ENCODE results near the gene MAML3. TPM values are rescaled to one million over a fixed set of nuclear protein-coding genes. Genes with fewer than 3 reads are reported as not detected.

MAML3 gene
- 1 to 10 TPM; 6.3 to 6.5 TPM for total RNA-seq
- long read RNA-seq, donor 1, partial matches to known transcripts = 0 of 8 reads
- long read RNA-seq, donor 1, other reads (novel, unspliced or antisense) = 8 of 8 reads
- long read RNA-seq, donor 2, partial matches to known transcripts = 0 of 11 reads
- long read RNA-seq, donor 2, other reads (novel, unspliced or antisense) = 11 of 11 reads

DNA sequence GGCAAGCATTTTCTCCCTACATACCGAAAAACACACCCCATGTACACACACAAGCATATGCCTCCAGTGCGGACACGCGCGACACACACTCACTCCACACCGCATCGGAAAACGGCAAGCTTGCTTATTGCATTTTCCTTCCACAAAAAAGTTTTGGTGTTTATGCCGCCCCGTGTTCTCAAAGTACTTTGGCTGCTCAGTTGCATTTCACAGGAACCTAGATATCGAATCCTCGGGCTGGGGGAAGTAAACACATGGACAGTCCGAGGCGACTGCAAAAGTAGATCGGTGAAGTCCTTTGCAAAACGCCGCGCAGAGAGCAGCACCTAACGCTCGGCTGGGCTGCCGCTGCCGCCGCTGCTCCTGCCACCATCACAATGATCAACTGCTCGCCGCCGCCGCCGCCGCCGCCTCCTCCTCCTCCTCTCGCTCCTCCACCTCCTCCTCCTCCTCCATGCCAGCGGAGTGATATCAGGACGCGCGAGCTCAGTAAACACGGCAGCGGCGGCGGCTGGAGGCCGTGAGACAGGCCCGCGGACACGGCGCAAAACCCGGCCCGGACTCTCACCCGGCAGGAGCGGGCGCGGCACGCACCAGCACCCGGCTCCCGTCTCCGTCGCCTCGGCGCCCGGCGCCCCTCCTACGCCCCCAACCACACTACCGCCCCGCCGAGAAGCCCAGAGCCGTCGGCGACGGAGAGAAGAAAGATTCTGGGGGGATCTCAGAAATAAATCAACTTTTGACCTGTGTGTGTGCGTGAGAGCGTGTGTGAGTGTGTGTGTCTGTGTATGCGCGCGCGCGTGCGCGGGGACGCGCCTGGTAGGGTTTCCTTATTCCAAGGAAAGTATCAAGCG lies at the start of gene MAML3:
Gene MAML3, minus strand, starts transcription at position 467 of the 854 bp plus-strand sequence. CDS start 857 bp downstream, outside the sequence.
- DNase-seq (ENCODE audit: low spot score) = peak; percentile 98

GRCh38 chr4:140198942-140199341 lies 45.0 kb upstream of the MAML3 start:
- no peak for DNase-seq (ENCODE audit: low spot score)
- intact Hi-C loops (cut with DNase I) = no loop called here

More for the DNA sequence above, at the start of gene MAML3:
- intact Hi-C loops (cut with DNase I) = loop anchor here (1.0 to 10.0 kb wide), 7 partner anchors 98 to 489 kb away; partner anchors contain the start of gene MGST2 (in 1 of the 2)

GRCh38 chr4:140195806-140196205 lies 41.8 kb upstream of the MAML3 start:
- no peak for DNase-seq (ENCODE audit: low spot score)
- intact Hi-C loops (cut with DNase I) = no loop called here

GRCh38 chr4:140189805-140190204 lies 35.8 kb upstream of the MAML3 start:
- no peak for DNase-seq (ENCODE audit: low spot score)
- intact Hi-C loops (cut with DNase I) = no loop called here

GRCh38 chr4:140188975-140189374 lies 35.0 kb upstream of the MAML3 start:
- intact Hi-C loops (cut with DNase I) = no loop called here
- no peak for DNase-seq (ENCODE audit: low spot score)

- intact Hi-C loops (cut with DNase I) = no loop called here
- DNase-seq (ENCODE audit: low spot score) = no peak
Observed at GRCh38 chr4:140187316-140187695, 33.3 kb upstream of the MAML3 start.

GRCh38 chr4:140186651-140187315 lies 32.8 kb upstream of the MAML3 start:
- no peak for DNase-seq (ENCODE audit: low spot score)
- intact Hi-C loops (cut with DNase I) = no loop called here

- intact Hi-C loops (cut with DNase I) = no loop called here
- DNase-seq (ENCODE audit: low spot score) = no peak
Observed at GRCh38 chr4:140186082-140186438, 32.1 kb upstream of the MAML3 start.

DNA sequence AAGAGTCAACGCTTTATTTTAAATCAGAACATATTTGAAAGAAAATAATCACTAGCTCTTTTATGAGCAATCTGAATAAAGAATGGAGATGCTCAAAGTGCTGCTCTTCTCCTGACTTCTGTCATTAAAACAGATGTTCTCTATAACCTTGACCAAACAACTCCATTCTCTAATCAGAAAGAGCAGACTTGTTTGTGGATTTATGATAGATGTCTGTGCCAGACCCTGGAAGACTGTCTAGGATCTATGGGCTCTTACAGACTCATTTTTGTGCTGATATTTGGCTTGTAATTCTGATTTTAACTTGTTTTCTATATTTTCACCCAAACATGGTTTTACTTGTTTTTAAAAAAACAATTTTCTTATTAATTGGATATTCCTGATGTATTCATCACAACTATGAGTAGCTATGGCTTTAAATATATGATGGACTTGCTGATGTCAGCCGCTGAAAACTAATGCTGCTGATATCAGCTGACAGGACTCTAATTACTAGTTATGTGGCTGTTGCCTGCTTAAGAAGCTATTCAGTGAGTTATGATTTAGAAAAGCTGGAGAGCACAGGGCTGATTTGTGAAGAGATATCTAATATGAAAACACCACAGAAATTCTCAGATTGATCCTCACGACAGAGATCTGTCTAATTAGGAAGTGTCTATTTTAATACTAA lies 31.6 kb upstream of the MAML3 start:
- intact Hi-C loops (cut with DNase I) = no loop called here
- DNase-seq (ENCODE audit: low spot score) = no peak

DNA sequence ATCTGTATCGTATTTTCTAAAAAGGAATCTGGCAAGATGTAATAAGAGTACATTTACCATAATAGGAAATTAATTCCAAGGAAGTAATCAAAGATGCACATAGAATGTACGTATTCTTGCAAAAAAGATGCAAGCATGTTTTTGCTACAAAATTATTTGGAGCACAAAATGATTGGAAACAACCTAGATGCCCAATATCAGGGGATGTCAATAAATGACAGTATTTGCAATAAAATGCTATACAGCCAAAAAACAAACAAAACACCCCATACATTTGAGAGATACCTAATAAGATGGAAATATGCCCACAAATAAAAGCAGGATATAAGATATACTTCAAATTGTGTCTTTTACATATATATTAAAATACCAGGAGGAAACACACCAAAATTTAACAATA lies 29.3 kb upstream of the MAML3 start:
- intact Hi-C loops (cut with DNase I) = no loop called here
- DNase-seq (ENCODE audit: low spot score) = no peak

- intact Hi-C loops (cut with DNase I) = no loop called here
- no peak for DNase-seq (ENCODE audit: low spot score)
Observed at GRCh38 chr4:140180577-140180976, 26.6 kb upstream of the MAML3 start.

DNA sequence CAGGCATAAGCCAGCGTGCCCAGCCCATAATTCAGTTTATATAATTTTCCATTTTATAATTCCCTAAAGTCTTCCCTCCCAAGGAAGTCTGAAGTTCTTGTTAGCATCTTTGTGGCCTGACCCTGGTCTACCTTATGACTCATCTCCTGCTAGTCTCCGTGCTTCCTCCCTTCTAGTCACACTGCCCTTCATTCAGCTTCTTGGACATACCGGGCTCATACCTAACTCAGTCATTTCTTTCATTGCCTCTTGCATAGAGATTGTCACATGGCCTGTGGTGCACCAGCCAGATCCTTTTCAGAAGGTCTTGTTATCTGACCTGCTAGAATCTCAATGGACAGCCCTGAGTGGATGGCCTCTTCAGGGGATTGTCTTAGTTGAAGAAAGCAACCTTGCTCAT lies 22.8 kb upstream of the MAML3 start:
- intact Hi-C loops (cut with DNase I) = no loop called here
- no peak for DNase-seq (ENCODE audit: low spot score)

- intact Hi-C loops (cut with DNase I) = no loop called here
Observed at GRCh38 chr4:140174543-140174942, 20.6 kb upstream of the MAML3 start.

DNA sequence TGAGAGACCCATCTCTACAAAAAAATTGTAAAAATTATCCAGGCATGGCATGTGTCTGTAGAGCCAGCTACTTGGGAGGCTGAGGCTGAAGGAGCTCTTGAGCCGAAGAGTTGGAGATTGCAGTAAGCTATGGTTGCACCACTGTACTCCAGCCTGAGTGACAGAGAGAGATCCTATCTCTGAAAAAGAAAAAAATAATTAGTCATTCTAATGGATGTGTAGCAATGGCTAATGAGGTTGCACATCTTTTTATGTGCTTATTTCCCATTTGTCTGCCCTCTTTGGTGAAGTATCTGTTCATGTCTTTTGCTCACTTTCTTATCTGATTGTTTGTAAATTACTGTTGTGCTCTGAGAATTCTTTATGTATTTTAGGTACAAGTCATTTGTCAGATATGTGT lies 19.0 kb upstream of the MAML3 start:
- no peak for DNase-seq (ENCODE audit: low spot score)
- intact Hi-C loops (cut with DNase I) = no loop called here

More at GRCh38 chr4:140174543-140174942, 20.6 kb upstream of the MAML3 start:
- no peak for DNase-seq (ENCODE audit: low spot score)

- intact Hi-C loops (cut with DNase I) = no loop called here
- DNase-seq (ENCODE audit: low spot score) = no peak
Observed at GRCh38 chr4:140170299-140170698, 16.3 kb upstream of the MAML3 start.

DNA sequence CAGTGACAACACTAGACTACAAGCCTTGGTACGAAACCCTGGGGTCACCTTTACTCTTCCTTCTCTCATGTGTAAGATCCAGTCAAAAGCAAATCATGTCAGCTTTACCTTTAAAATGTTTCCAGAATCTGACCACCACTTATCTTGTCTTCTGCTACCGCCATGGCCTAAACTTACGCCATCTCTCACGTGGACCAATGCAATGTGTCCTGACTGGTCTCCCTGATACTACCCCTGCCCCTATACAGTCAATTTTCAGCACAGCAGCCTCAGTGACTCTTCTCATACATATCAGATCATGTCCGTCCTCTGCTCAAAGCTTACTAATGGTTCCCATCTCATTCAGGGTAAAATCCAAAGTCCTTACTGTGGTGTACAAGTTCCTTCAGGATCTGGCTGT lies 15.0 kb upstream of the MAML3 start:
- no peak for DNase-seq (ENCODE audit: low spot score)
- intact Hi-C loops (cut with DNase I) = no loop called here

- intact Hi-C loops (cut with DNase I) = no loop called here
- no peak for DNase-seq (ENCODE audit: low spot score)
Observed at GRCh38 chr4:140168474-140168873, 14.5 kb upstream of the MAML3 start.

GRCh38 chr4:140163029-140163810 lies 9.2 kb upstream of the MAML3 start:
- intact Hi-C loops (cut with DNase I) = no loop called here
- no peak for DNase-seq (ENCODE audit: low spot score)

DNA sequence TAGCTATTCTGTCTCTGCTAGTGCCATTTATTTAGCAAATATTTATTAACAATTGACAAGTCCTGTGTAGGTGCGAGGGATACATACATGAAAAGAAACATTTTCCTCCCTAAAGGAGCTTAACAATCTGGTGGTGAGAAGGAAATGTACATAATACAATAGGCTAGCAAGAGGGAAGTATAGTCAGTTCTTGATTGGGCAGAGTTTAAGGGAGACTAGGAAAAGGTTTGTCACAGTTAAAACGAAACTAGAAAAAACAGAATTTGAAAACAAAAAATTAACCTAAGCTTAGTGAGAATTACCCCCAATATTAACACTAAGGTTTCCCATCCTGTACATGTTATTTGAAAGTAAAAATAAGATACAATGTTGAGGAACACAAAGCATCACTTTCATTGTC lies 8.6 kb upstream of the MAML3 start:
- intact Hi-C loops (cut with DNase I) = no loop called here
- DNase-seq (ENCODE audit: low spot score) = no peak

All from posterior vena cava (tissue), 2 donors.